GM19193 (cell line): ENCODE measurements around the gene KLK11.

Experiments used
- POLR2A ChIP-seq: IDR thresholded peaks from 4 replicates; pipeline ENCODE4 v1.6.1; 2011; ENCODE audit not compliant: insufficient read depth, insufficient read length; ENCODE audit errors: extremely low read depth

Gene KLK11

DNA sequence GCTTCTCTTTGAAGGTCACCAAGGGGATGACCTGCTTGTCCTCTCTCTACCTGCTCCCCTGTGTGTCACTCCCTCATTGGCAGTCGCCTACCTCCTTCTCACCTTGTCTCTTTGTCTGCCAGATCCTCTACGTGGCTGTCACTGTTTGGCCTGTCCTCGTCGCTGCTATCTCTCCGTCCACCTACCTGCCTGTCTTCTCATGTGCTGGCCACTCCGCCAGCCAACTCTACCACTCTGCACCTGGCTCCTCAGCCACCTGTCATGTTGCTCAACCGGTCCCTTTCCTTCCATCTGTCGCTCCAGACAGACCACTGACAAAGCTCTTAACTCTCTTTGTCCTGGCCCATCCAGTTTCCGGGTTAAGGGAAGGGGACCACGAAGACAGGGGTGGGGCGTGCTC is 8.3 kb upstream of the KLK11 start, which contains the start of gene KLK12:
KLK12 (minus strand) TSS at position 299 of the 400 bp plus-strand sequence. CDS start 381 bp downstream, outside the sequence.
- TF ChIP-seq POLR2A = no peak

DNA sequence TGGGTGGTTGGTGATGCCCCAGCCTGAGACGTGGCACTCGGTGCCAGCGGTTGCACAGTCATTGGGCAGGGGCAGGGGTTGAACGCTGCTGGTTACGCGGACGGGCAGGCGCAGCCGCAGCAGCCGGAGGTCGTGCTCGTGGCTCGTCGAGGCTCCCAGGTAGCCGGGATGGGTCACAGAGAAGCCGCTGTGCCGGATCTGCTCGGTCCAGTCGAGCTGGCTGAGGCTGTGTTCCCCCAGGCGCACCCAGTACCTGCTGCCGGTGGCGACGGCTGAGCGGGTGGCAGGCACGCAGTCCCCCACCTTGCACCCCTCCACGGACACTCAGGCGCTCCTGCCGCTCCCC is 5.4 kb upstream of the KLK11 start:
- no peak for TF ChIP-seq POLR2A

DNA sequence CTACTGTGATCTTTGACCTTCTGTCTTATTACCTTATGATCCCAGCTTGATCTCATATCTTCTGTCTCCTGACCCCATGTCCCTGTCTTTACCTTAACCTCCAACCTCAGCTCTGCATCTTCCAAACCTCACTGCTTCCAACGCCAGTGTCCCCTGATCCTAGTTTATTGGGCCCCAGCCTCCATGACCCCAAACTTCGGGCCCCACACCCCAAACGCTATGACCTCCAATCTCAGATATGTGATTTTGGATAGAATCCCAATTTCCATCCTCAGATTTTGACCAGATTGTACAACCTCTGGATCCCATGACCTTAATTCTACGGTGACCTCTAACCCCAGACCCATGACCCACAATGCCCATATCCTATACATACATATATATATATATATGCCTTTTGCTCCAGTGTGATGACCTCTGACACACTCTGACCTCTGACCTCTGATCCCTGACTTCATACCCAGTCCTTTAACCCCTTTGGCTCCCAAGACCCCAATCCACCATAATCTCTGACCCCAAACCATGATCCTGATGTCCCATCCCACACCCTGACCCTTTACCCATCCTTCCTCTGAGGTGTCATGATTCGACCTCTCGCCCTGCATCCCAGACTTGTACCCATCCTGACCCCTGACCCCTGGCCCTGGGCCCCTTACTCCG is 4.9 kb upstream of the KLK11 start:
- TF ChIP-seq POLR2A = no peak

DNA sequence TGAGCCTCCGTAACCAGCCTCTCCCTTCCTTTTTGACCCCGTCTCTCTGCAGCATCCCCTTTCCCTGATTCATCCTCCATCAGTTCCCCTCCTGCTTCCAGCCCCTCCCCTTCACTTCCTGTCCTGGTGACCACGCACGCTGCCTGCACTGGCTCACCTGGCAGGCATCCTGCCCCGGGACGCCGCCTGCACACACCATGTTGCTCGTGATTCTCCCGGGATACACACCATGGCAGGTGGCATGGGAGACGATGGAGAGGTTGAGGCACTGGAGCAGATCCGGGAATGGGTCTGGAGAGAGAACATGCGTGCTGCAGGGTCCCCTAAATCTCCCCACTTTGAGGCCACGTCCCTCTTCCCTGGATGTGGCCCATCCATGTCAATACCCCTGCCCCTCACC is 4.2 kb upstream of the KLK11 start:
- TF ChIP-seq POLR2A = no peak

DNA sequence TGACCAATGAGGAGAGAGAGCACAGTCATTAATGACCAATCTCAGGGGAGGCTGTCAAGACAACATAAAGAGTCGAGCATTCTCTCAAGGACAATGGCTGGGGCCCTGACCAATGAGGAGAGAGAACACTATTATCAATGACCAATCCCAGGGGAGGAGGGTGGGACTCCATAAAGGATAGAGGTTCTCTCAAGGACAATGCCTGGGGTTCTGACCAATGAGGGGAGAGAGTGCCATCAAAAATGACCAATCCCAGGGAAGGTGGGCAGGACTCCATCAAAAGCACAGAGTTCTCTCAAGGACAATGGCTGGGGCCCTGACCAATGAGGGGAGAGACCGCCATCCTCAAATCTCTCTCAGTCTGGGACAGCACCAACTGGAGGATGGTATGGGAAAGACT is 3.3 kb upstream of the KLK11 start:
- TF ChIP-seq POLR2A = no peak

DNA sequence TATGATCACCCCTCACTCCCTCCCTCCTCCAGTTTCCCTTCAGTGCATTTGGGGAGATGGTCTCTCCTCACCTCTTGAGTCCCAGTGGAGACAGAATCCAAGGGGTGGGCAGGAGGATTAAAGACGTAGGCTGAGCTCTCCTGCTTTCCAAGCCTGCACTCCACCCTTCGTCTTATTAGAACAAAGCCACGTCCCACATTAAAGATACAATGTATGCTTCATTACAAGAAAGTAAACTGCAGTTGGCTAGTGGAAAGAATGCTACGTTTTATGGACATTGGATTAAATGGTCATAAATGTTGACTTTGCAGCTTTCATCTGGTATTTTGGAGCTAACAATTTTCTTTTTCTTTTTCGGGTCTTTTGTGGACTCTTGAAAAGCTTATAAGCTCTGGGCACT is 1.5 kb upstream of the KLK11 start:
- TF ChIP-seq POLR2A = no peak

DNA sequence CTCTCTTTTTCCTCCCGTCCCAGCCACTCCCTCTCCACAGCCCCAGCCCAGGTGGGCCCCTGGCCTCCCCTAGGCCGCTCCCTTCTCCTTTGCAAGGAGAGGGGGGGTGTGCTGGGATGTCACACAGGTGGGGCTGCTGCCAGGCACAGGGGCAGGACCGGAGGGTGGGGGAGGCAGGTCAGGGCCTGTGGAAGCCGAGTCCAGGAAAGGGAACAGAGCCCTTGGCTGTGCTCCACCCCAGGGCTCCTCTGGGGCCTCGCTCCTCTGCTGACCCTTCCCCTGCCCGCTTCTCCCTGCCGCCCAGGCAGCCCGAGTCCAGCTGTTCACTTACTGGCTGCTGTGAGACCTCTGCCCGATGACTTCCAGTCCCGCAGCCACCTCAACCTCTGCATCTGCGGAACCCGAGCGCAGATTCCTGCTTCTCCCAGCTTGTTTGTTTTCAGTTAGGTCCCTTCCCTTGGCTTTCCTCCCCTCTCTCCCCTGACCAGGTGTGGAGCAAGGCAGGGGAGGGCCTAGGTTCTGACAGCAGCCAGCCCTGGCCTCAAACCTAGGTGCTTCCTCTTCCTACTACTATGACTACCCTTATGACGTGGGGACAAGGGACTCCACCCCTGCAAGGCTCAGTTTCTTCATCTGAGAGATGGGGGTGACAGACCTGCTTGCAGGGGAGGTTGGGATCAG is 850 bp upstream of the KLK11 start:
- no peak for TF ChIP-seq POLR2A

DNA sequence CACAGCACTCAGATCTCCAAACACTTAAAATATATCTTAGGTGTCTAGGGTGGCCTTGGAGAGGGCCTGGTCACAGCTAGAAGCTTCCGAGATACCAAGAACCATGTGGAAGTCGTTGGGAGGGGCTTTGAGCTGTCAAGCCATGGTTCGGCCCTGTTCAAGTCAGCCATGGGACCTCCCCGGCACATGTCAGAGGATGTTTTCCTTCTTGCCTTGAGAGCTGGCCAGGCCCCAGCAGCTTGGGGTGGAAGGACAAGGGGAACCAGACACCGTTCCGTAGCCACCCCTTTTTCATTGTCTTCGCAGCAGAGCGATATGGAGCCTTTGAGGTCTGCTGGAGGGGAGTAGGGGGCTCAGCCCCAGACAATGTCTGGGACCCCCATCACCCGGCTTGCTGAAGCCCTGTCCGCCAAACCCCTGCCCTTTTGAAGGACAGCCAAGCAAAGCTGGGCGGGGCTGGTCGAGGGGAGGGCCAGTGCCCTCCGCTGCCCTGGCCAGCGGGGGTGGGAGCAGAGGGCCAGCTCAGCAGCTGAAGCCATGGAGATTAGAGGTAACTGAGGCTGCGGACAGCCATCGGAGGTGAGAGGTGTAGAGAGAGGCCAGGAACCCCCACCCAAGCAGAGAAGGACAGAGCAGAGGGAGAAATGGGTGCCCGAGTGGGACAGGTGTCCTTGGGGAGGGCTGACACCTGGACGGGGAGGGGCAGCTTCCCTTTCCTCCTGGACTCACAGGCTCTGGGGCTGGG is 435 bp downstream of the KLK11 start:
- no peak for TF ChIP-seq POLR2A

DNA sequence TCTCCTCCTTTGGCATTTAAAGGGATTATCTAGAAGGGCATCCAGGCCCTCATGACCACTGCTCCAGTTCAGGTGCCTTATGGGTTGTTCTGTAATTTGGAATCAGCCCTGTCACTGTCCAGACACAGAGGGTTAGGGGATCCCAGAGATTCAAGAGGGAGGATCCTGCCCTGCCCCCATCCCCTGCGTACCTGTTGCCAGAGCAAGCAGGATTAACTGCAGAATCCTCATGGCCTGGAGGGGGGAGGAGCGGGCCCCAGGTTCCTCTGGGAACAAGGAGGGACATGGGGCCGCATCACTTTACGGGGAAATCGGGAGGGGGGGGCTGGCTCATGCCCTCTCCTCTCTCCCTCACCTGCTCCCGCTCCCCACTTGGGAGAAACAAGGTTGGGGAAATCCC is 1.0 kb downstream of the KLK11 start:
- no peak for TF ChIP-seq POLR2A

DNA sequence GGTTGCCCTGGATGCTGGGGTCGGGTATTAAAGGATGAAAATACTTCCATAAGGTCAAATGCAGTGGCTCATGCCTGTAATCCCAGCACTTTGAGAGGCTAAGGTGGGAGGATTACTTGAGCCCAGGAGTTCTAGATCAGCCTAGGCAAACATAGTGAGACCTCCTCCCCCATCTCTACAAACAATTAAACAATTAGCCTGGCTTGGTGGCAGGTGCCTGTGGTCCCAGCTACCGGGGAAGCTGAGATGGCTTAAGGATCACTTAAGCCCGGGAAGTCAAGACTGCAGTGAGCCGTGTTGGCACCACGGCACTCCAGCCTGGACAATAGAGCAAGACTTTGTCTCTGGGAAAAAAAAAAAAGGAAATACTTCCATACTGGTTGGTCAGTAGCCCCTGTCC is 1.5 kb downstream of the KLK11 start:
- TF ChIP-seq POLR2A = no peak

DNA sequence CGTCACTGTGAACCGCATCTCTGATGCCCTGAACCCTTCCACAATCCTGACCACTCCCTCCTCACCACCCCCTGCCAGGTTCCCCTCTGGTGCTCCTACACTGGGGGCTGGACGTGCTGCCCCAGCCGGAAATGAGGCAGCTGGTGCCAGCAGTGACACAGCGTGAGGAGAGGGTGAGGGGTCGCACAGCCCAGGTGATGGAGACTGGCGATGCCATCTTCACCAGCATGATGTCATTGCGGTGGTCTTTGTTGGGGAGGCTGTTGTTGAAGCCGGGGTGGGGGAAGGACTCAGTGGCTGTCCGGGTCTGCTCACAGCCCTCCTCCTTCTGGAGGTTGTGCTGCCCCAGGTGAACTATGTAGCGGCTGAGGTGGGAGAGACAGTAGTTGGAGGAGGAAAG is 2.5 kb downstream of the KLK11 start:
- no peak for TF ChIP-seq POLR2A

DNA sequence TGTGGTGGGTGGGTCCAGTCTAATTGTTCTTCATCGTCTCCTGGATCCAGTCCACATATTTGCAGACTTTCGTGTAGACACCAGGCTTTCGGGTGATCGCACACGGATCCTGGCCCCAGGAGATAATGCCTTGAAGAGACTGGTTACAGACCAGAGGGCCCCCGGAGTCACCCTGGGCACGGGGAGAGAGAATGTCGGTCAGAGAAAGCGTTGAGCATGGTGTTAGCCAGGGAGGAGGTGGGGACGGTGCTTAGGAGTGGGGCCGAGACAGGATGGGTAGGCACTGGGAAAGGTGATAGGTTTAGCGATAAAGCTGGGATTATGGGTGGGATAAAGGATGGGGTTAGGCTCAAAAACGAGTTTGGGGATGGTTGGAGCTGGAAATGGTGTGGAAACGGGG is 3.9 kb downstream of the KLK11 start:
- no peak for TF ChIP-seq POLR2A

DNA sequence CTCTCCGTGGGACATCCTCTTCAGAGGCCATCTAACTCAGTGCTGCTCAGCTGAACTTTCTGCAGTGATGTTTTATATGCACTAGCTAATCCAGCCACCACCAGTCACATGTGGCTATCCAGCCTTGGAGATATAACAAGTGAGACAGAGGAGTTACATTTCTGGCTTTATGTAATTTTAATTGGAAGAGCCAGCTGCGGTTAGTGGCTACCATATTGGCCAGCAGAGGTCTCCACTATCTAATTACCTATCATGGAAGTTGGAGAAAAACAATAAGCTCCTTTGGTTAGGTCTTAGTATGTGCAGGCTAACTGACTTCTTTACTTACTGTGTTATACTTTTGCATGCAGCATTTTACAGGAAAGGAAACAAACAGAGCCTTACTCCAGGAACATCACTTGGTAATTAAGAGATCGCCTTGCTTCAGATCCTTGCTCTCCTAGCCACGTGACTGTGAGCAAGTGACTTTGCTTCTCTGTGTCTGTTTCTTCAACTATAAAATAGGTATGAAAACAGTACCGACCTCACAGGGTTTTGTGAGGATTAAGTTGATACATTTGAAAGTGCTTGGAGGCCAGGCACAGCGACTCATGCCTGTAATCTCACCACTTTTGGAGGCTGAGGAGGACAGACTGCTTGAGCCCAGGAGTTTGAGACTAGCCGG is 5.3 kb downstream of the KLK11 start:
- no peak for TF ChIP-seq POLR2A

DNA sequence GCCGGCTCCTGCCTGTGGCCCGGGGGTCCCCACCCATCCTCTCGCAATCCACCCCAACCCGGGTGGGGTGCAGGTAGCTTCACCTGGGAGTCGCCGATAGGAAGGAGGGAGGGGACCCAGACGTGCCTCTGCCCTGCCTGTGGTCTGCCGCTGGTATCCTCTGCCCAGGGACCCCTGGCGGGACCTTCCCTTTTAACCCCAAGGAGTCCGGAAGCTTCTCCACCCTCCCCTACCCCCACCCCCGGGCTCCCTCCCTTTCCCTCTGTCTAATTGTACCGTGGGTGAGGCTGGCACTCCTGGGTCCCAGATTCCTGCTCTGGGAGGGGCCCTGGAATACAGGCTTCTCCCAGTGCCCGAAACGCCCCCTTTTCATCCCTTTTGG is 6.9 kb downstream of the KLK11 start, which contains the start of gene KLK10:
KLK10 (minus strand) TSS at position 166 of the 382 bp plus-strand sequence. CDS start 579 bp downstream, outside the sequence.
- no peak for TF ChIP-seq POLR2A
